ENCODE measurements around the gene NMUR2.

DNA sequence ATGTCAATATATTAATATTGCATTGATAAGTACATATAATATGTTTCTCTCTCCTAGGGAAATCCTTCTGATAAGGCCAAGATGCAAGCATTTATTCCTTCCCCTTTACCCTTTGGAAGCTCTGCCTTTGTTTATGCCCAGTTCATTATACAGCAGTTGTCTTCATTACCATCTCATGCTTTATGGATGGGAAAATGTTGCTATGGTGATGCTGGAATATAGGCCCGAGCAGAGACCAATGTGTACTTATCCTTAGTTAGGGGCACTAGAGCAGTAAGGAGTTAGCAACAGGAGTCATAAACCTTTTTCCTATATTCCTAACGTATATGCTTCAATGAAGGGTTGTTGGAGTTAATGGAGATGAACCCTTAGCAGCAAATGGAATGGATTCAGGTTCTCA, 19.4 kb upstream of the NMUR2 start:
- TF ChIP-seq JUN (IDR thresholded peaks at IDR 0.05; ENCODE audit: low read depth, low read length) (no peak), CEBPB (IDR thresholded peaks at IDR 0.05; ENCODE audit: low read depth, low read length) (no peak), CHD1 (IDR thresholded peaks at IDR 0.05; ENCODE audit: low read depth, low read length) (no peak), MAFK (IDR thresholded peaks at IDR 0.05; ENCODE audit: low read depth, low read length) (no peak), TBP (IDR thresholded peaks at IDR 0.05; ENCODE audit: low read depth, low read length) (no peak), SP1 (IDR thresholded peaks at IDR 0.05; ENCODE audit: low read depth, low read length) (no peak), SIX5 (IDR thresholded peaks at IDR 0.05; ENCODE audit: low read depth, low read length) (no peak), FOSL1 (IDR thresholded peaks at IDR 0.05; ENCODE audit: insufficient read depth, low read depth, low read length) (no peak), CREB1 (IDR thresholded peaks at IDR 0.05) (no peak), RNF2 (IDR thresholded peaks at IDR 0.05; ENCODE audit: borderline replicate concordance, low read depth, low read length, missing control alignments, poor library complexity, severe bottlenecking) (no peak)
- TF ChIP-seq, protein P1, sequence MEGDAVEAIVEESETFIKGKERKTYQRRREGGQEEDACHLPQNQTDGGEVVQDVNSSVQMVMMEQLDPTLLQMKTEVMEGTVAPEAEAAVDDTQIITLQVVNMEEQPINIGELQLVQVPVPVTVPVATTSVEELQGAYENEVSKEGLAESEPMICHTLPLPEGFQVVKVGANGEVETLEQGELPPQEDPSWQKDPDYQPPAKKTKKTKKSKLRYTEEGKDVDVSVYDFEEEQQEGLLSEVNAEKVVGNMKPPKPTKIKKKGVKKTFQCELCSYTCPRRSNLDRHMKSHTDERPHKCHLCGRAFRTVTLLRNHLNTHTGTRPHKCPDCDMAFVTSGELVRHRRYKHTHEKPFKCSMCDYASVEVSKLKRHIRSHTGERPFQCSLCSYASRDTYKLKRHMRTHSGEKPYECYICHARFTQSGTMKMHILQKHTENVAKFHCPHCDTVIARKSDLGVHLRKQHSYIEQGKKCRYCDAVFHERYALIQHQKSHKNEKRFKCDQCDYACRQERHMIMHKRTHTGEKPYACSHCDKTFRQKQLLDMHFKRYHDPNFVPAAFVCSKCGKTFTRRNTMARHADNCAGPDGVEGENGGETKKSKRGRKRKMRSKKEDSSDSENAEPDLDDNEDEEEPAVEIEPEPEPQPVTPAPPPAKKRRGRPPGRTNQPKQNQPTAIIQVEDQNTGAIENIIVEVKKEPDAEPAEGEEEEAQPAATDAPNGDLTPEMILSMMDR (IDR thresholded peaks at IDR 0.05; ENCODE audit: control extremely low read depth in 1 of 3, insufficient read depth in 1 of 3, low read depth in 1 of 3, low read length in 3 of 3), result no peak

All from H1 (cell line).